ENCODE measurements around the gene SLC33A1.
A peak's percentile ranks its signal among the peaks of the same experiment; 100 is the strongest.
"Not testable (repeated sequence)": the region's sequence is repeated elsewhere in the genome, so short reads cannot be mapped to it uniquely, and the experiment has no call there.

The SLC33A1 gene

DNA sequence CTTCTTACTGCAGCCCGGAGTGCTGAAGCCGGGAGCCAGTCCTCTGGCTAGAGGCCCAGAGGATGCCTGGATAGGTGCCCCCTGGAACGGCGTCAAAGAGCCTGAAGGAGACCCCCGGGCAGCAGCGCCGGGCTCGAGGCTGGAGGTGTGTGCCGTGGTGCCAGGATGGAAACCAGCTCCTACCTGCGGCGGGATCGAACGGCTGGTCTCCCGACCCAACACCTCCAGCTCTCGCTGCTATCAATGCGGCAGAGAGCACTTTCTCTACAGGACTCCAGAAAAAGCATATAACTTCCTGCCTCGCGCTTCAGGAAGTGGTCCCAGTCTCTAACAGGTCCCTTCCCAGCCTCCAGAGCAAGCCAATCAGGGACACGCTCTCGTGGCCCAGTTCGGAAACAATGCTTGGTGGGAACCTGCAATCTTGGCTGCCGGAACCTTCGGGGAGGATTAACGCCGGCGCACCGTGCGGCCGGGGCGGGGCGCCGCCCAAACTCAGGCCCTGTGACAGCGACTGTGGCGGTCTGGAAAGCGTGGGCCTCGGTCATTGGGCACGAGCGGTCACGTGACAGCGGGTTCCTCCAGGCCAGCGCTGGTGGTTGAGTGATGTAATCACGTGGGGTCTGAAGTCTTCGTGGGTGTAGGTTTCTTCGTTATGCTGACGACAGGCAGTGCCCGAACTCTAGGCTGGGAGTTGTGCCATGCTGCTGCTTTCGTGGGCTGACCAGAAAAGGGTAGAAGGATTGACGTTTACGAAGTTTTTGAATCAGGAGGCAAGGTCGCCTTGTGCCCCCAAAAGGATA is at the start of gene SLC33A1:
SLC33A1 (minus strand) TSS at position 287 of the 800 bp plus-strand sequence. CDS start 430 bp downstream, outside the sequence.
- peak; percentile 98 for DNase-seq

DNA sequence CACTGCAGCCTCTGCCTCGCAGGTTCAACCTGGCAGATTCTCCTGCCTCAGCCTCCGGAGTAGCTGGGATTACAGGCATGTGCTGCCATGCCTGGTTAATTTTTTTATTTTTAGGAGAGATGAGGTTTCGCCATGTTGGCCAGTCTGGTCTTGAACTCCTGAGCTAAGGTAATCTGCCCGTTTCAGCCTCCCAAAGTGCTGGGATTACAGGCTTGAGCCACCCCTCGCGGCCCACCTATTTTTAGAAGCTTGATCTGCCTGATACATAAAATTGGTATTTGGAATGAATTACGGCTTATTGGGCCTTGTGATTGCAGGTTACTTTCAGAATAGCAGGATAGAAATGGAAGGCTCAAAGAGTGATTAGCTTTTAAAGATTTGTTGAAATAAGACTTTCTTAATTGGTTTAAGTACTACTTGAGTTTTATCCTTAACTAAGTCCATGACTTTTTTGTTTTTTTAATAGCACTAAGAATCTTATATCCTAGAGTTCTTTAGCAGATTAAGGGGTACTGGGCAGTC is 41.2 kb upstream of the SLC33A1 start:
- DNase-seq, result no peak

DNA sequence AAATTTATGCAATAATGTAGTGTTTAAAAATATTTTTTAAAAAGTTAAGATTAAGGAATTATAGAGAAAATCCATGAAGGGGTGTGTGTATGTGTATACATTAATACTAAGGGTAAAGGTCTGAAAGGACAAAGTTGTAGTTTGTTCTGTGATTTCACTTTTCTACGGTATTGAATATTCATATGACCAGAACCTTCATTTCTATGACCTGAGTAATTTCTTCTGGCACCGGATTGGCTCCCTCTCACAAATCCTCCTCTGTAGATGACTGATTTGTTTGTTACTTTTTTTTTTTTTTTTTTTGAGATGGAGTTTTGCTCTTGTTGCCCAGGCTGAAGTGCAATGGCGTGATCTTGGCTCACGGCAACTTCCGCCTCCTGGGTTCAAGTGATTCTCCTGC is 37.1 kb upstream of the SLC33A1 start:
- DNase-seq, result no peak

DNA sequence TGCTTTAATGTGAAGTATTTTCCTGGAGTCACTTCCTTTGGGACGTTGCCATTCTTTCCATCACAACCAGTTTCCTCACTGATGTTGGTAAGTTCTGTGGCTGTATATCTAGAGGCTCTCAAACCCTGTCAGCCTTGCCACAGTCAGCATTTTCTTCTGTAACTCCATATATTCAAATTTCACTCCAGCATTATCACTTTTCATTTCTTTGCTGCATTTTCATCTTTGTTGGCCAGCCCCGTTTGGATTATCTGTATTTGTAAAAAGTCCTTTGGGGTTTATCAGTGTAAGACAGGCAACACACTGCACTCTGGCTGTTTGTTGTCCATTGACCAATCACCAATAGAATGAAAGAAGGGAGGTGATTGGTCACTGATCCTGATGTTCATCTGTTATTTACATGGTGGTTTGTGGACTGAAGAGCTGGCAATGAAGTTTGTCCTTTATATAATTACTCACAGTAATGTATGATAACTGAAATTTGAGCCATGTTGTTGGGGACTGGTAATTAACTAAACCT is 36.5 kb upstream of the SLC33A1 start:
- DNase-seq, result no peak

DNA sequence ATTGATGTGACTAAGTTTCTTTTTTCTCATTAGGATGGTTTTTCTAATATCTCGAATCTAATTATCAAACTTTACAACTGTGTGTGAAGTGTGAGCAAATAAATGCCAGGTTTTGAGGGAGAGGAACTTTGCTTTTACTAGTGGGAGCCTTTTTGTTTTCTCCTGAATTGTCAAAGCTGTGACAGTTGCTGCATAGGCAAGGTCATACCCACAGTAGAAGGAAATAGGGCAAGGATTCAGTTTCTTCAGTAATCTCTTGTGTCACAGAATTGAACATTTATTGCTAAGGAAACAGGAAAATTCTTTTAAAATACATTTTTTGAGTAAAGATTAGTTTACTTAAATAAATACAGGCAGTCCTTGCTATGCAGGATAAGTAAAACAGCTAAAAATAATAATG is 35.7 kb upstream of the SLC33A1 start:
- DNase-seq, result no peak

DNA sequence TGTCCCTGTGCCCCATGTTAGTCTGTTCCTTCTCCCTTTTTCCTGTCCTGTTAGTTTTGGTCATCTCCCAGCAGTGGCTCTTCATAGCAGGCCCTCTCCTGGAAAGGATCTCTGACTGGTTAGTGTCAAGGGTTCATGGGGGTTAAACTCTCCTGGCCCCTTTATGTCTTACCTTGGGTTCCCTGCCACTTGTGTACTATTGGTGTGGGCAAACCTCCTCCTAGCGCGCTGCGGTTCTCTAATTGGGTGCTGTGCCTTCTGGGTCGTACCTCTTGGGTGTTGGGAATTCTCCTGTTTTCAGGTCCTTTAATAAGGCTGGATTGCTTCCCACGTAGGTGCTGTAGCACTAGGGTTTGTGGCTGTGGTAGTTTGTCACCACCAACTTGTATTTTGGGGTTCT is 35.0 kb upstream of the SLC33A1 start:
- no peak for DNase-seq

DNA sequence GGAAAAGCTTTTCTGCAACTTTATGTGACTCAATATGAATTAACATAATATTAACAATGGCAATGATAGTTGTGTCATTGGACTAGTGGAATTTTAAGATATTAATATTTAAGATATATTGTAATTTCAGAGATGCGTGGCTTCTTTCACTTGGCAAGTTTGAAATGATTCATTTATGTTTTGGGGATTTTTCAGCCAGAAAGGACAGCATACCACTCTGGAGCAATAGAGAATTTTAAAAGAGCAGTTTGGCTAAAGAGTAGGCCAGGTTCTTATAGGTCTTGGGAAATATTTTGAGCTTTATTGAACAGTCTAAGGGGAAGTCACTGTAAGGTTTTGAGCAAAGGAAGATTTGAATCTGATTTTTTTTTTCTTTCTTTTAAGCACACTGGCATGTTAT is 32.7 kb upstream of the SLC33A1 start:
- no peak for DNase-seq

DNA sequence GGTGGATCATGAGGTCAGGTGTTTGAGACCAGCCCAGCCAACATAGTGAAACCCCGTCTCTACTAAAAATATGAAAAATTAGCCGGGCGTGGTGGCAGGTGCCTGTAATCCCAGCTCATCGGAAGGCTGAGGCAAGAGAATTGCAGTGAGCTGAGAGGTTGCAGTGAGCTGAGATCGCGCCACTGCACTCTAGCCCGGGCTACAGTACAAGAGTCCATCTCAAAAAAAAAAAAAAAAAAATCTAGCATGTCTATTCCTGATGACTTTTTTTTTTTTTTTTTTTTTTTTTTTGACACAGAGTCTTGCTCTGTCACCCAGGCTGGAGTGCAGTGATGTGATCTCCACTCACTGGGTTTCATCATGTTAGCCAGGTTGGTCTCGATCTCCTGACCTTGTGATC is 32.1 kb upstream of the SLC33A1 start:
- DNase-seq, result not testable (repeated sequence)

DNA sequence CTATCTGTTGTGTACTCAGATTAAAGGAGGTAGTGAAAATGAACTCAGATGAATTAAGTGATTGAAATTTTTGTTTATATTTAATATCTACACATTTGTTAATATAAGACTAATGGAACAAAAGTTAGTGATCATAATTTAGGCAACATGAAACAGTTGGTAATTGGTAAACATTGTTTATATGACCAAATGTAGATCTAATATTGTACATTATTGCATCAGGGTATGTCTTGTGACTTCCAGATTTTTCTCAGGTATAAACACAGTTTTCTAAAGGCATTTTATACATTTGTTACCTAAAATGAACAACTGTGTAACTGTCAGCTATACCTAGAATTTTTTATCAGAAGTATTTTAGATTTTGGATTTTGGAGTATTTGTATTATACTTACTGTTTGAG is 31.1 kb upstream of the SLC33A1 start:
- DNase-seq, result no peak

DNA sequence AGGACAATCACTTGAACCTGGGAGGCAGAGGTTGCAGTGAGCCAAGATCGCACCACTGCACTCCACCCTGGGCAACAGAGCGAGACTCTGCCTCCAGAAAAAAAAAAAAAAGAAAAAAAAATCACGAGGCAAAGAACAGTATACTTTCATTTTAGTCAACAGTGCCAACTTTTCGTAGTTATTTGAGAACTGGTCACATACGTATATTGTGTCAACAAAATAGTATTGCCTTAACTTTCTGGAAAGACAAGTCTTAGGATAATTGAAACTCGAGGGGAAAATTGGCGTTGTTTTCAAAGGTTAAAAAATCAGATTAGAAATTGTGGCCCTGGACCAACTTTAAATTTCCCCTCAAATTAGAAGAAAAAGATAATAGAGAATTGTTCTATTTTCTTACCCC is 30.1 kb upstream of the SLC33A1 start:
- no peak for DNase-seq

DNA sequence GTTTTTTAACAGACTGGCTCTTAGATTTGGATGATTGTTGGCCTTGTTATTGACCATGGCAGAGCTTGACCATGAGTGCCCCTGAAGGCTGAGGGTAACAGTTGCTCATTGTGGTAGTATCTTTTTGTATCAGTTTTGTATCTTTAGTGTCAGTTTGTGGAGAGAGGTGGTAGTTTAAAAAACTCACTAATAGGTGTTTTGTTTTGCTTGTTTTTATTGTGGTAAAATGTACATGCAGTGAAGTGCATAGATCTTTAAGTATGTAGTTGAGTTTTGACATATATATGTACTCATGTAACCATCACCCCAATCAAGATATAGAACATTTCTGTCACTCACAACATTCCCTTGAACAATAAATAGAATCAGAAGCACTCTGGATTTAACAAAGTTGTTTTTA is 26.1 kb upstream of the SLC33A1 start:
- DNase-seq, result no peak

DNA sequence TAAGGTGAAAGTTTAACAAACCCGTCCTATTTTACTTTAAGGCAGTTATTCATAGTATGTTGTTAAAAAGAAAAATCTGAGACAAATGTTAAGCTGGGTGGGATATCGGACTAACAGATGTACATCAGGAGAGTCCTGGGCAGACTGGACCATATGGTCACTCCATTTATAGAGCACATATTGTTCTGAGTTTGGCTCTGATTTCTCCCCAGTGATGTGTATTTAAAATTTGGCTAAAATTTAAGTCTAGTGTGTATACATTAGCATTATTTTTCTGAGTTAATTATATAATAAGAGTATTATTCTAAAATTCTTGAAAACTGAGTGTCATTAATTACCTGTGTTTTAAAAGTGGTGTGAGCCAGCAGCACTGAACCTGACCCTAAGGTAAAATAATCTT is 22.3 kb upstream of the SLC33A1 start:
- no peak for DNase-seq

DNA sequence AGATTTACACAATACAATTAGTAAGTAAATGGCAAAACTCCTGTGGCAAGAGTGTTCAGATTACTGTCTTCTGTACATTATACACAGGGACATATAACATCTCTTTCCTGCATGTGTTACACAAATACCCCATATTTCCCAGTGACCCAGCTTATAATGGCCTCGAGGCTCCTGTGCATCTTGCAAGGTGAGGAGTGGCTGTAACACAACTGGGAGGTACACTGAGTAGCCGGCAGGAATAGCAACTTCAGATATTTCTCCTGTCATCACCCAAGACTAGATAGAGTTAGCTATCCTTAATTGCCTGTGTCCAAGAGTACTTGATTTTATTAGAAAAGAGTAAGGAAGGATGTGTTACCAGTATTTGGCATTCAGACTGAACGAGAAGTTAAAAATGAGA is 21.8 kb upstream of the SLC33A1 start:
- DNase-seq, result no peak

DNA sequence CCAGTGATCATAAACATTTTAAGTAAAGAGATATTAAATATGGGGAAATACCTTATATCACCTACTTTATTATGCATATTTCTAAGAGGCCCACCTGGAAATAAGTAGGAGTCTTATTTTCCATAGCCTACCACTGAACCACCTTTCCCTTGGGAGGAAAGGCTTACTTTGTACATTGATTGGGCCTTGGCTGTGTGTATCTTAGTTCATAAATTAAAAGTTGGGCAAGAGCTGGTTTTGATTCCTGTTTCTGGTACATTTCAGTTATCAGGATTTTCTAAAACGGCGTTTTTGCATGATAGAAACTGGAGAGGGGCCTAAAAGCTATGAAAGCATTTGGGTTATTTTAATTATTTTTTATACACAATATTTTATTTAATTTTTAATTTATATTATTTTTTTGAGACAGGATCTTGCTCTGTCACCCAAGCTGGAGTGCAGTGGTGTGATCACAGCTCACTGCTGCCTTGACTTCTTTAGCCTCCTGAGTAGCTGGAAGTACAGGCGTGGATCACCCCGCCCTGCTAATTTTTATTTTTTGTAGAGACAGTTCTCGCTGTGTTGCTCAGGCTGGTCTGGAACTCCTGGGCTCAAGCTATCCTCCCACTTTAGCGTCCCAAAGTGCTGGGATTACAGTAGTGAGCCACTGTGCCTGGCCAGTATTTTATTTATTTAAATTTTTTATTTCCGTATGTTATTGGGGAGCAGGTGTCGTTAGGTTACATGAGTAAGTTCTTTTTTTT is 18.8 kb upstream of the SLC33A1 start:
- DNase-seq, result no peak

DNA sequence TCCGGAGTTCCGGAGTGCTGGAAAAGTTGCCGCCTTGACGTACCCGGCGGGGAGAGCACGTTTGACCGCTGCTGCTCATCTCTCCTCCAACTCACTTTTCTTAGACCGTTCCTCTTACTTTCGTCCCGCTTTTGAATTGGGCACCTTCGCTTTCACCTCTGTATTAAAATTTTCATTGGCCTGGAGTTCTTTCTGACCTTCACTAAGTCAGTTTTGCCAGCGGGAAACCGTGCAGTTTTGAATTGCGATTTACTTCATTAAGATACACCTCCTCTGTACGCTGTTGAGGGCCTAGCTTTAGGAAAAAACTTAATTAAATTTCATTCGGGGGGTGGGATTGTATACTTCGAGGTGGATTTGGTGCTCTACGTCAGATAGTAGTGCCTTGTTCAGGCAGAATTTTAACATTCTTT is 17.5 kb upstream of the SLC33A1 start:
- DNase-seq, result no peak

DNA sequence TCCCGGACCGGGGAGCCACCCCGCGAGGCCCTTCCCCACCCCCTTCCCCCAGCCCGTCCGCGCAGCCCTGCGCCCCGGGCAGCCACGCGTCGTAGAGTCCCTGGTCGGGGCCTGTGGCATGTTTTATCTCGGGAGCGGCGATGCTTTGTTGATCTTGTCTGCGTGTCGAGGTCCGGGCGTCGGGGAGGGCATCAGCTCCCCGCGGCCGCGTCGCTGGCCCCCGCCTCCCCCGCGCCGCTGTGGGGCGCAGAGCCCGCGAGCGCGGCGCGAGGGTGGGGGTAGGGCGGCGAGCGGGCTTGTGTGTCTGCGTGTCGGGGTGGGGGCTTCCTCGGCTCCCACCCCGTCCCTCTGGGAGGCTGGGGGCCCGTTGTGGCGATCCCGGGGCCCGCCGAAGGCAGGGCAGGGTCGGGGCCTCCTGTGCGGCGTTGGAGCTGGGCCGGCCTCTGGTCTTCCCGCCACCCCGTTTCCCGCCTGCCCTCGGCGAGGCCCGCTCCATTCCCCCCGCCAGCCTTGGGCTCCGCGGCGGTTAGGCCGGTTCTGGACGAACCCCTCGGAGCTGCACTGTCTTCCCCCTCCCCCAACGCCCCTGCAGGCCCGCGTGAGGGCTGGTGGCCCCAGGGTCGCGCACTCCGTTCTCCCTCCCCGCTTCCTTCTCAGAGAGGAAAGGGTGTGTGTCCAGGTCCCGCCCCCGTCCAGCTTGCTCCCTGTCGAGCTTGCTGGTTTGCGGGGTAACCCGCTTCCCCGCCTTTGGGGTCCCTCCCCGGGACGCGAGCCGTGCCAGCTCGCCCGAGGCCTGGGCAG is 16.9 kb upstream of the SLC33A1 start:
- DNase-seq, result peak; percentile 53

DNA sequence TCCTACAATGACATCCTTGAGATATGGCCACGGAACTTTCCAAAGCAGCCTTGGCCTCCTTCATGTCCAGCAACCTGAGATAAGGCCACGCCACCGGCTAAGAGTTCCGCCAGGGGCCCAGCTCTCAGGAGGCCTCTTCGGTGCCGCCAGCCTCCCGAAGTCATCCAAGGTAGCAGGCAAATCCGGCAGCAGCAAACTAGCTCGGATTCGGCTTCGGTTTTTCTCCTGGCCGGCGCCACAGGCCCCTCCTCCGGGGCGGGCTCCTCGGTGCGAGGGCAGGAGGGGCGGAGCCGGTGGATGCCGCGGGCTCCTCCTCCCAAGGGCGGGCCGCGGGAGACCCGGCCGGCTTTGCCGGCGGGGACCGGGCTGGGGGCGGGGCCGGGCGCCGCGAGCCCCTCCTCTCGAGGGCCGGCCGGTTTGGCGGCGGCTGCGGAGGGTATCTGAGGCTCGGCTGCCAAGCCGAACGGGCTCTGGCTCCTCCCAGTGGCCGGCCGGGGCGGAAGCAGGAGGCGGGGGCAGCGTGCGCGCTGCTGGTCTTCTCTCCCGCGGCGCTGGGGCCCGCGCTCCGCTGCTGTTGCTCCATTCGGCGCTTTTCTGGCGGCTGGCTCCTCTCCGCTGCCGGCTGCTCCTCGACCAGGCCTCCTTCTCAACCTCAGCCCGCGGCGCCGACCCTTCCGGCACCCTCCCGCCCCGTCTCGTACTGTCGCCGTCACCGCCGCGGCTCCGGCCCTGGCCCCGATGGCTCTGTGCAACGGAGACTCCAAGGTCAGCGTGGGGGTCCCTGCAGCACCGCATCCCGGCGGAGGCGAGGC is 16.1 kb upstream of the SLC33A1 start, which contains the start of gene GMPS:
GMPS (plus strand) TSS at position 518 of the 812 bp plus-strand sequence; CDS start at position 739, 221 bp downstream.
- peak; percentile 96 for DNase-seq

DNA sequence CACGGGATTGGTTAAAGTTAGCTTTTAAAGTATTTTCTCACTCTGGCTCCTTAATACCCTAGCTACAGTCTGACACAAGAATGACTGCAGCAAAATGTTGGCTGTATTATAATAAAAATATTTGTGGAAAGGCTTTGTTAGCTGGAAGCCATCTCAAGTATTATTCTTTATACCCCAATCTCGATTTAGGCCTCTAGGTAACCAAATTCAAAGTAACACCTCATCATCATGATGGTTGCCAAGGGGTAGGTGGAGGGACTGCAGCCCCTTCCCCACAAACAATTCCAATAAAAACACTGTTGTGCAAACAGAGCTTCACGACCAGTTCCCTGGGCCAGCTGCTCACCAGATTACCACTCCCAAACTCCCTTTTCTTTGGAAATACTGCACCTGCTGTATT is 15.5 kb upstream of the SLC33A1 start:
- no peak for DNase-seq

DNA sequence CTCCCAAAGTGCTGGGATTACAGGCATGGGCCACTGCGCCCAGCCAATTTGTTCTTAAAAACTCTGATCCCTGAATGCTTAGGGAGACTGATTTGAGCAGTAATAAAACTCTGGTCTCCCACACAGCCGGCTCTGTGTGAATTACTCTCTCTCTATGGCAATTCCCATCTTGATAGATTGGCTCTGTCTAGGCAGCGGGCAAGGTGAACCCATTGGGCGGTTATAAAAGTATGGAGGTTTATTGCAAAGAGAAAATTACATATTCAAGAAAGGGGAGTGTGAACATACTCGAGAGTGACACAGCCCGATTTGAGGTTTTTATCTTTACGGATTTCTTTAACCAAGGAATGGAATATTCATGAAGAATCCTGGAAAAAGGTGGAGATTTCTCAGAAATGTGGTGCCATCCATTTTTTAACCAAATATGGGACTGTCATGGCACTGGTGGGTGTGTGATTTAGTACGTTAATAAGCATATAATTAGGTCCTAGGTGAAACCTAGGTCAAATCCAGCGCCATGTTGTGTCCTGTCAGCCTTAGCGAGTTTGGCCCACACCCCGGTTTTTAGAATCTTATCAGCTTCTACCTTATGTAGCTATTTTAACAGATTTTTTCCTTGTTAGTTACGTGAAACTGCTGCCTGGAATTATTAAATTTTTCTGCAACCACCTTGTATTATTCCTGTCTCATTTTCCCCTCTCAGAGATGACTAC is 9.0 kb upstream of the SLC33A1 start:
- DNase-seq, result no peak

DNA sequence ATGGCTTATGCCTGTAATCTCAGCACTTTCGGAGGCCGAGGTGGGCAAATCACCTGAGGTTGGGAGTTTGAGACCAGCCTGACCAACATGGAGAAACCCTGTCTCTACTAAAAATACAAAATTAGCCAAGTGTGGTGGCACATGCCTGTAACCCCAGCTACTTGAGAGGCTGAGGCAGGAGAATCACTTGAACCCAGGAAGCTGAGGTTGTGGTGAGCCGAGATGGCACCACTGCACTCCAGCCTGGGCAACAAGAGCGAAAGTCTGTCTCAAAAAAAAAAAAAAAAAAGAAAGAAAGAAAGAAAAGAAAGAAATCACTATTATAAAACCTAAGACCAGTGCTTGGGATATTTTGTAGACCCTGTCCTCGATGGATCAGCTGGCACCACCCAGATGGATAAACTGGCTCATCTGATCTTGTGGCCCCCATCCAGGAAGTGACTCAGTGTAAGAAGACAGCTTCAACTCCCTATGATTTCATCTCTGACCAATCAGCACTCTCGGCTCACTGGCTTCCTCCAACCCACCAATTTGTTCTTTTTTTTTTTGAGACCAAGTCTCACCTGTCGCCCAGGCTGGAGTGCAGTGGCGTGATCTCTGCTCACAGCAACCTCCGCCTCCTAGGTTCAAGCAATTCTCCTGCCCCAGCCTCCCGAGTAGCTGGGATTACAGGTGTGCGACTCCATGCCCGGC is 8.2 kb upstream of the SLC33A1 start:
- DNase-seq, result peak; percentile 56

Measured in activated CD8-positive, alpha-beta memory T cell treated with anti-CD3 and anti-CD28 coated beads, Interleukin-2, amount 50 U/mL, for 4 hours (primary cell).